GM23338 (cell line): ENCODE results near the gene IGIP. TPM values are rescaled to one million over a fixed set of nuclear protein-coding genes. Genes with fewer than 3 reads are reported as not detected.

ENCODE experiments used
- ATAC-seq: fragments of 200-7000 bp; cut with Tn5 transposase; 3 replicates; pipeline ENCODE4 v1.9.1; 2020
- DNase-seq: peaks from one replicate; pipeline ENCODE4 v3.0.0-alpha.2; 2015; ENCODE audit warnings: low spot score
- H2AFZ ChIP-seq: fragments of 200-600 bp; sonication (generic); 2 replicates; pipeline ENCODE4 v1.8.0; 2016; ENCODE audit warnings: antibody characterized with exemption, mild to moderate bottlenecking, moderate library complexity
- H3F3A ChIP-seq: fragments of 200-600 bp; sonication (generic); replicated peaks from 2 replicates; pipeline ENCODE4 v1.8.0; 2017; ENCODE audit warnings: antibody characterized with exemption, mixed run types, low read depth
- H3K27ac ChIP-seq: fragments of 200-600 bp; sonication (generic); 2 replicates; pipeline ENCODE4 v1.6.1; 2016; ENCODE audit warnings: low read depth
- H3K27me3 ChIP-seq: fragments of 200-600 bp; sonication (generic); 2 replicates; pipeline ENCODE4 v1.8.0; 2016; ENCODE audit warnings: mild to moderate bottlenecking, mixed run types, moderate library complexity; ENCODE audit not compliant: insufficient read depth
- H3K36me3 ChIP-seq: fragments of 200-600 bp; sonication (generic); 2 replicates; pipeline ENCODE4 v1.8.0; 2016; ENCODE audit warnings: mild to moderate bottlenecking; ENCODE audit not compliant: insufficient read depth
- H3K4me1 ChIP-seq: fragments of 200-600 bp; sonication (generic); 2 replicates; pipeline ENCODE4 v1.8.0; 2016; ENCODE audit warnings: mild to moderate bottlenecking, moderate library complexity; ENCODE audit not compliant: insufficient read depth
- H3K4me2 ChIP-seq: fragments of 200-600 bp; sonication (generic); 2 replicates; pipeline ENCODE4 v1.7.1; 2017; ENCODE audit warnings: mixed run types
- H3K4me3 ChIP-seq: fragments of 200-600 bp; sonication (generic); 2 replicates; pipeline ENCODE4 v1.6.1; 2016; ENCODE audit warnings: mixed run types
- H3K79me2 ChIP-seq: fragments of 200-600 bp; sonication (generic); replicated peaks from 2 replicates; pipeline ENCODE4 v1.8.0; 2017; ENCODE audit warnings: mild to moderate bottlenecking; ENCODE audit not compliant: insufficient read depth
- H3K9me2 ChIP-seq: fragments of 200-600 bp; sonication (generic); 2 replicates; pipeline ENCODE4 v1.8.0; 2017; ENCODE audit not compliant: insufficient read depth
- H4K20me1 ChIP-seq: fragments of 200-600 bp; sonication (generic); replicated peaks from 2 replicates; pipeline ENCODE4 v1.8.0; 2017; ENCODE audit warnings: mild to moderate bottlenecking; ENCODE audit not compliant: insufficient read depth
- H3K27ac Mint-ChIP-seq: 2 replicates; pipeline ENCODE4 v1.8.0; 2020; ENCODE audit warnings: inconsistent platforms, mild to moderate bottlenecking, moderate library complexity, mixed read lengths
- H3K27me3 Mint-ChIP-seq: 3 replicates; pipeline ENCODE4 v1.8.0; 2022; ENCODE audit warnings: low read depth, mild to moderate bottlenecking, moderate library complexity, mixed read lengths, inconsistent platforms; ENCODE audit not compliant: insufficient read depth, poor library complexity
- H3K36me3 Mint-ChIP-seq: 3 replicates; pipeline ENCODE4 v1.8.0; 2021; ENCODE audit warnings: low read depth, mild to moderate bottlenecking, inconsistent platforms, moderate library complexity, mixed read lengths
- H3K4me1 Mint-ChIP-seq: 3 replicates; pipeline ENCODE4 v1.8.0; 2020; ENCODE audit warnings: mild to moderate bottlenecking, inconsistent platforms, mixed read lengths
- H3K4me3 Mint-ChIP-seq: 3 replicates; pipeline ENCODE4 v1.8.0; 2021; ENCODE audit warnings: moderate library complexity, mild to moderate bottlenecking, inconsistent platforms, mixed read lengths
- H3K9me3 Mint-ChIP-seq: 3 replicates; pipeline ENCODE4 v1.8.0; 2020; ENCODE audit warnings: moderate library complexity, mild to moderate bottlenecking, inconsistent platforms, mixed read lengths
- CREB1 ChIP-seq: fragments of 250-450 bp; sonication (Bioruptor Pico); IDR thresholded peaks from 2 replicates; pipeline ENCODE4 v1.5.0; 2020; ENCODE audit warnings: low read depth, mild to moderate bottlenecking, moderate library complexity
- CTCF ChIP-seq, 2 experiments: fragments of 200-600 bp in 1 of 2; sonication (generic) in 1 of 2; conservative IDR thresholded peaks; 2 replicates each; pipeline versions ENCODE4 v1.5.1 to v1.6.1; 2016 to 2017; ENCODE audit warnings: antibody characterized with exemption in 2 of 2, low read depth in 2 of 2, mild to moderate bottlenecking in 2 of 2, moderate library complexity in 1 of 2
- ETS1 ChIP-seq: IDR thresholded peaks from 2 replicates; pipeline ENCODE4 v1.6.1; 2016; ENCODE audit warnings: antibody characterized with exemption
- EZH2 ChIP-seq: fragments of 200-600 bp; sonication (generic); IDR thresholded peaks from one replicate; pipeline ENCODE4 v1.8.0; 2017; ENCODE audit warnings: antibody characterized with exemption, mild to moderate bottlenecking, low read depth; ENCODE audit not compliant: unreplicated experiment
- EZH2phosphoT487 ChIP-seq: fragments of 200-600 bp; sonication (generic); IDR thresholded peaks from one replicate; pipeline ENCODE4 v1.8.1; 2018; ENCODE audit warnings: antibody characterized with exemption; ENCODE audit not compliant: unreplicated experiment
- JUNB ChIP-seq: IDR thresholded peaks from one replicate; pipeline ENCODE4 v1.6.1; 2016; ENCODE audit warnings: antibody characterized with exemption; ENCODE audit not compliant: unreplicated experiment
- NANOG ChIP-seq: IDR thresholded peaks from 2 replicates; pipeline ENCODE4 v1.6.1; 2016; ENCODE audit warnings: antibody characterized with exemption, borderline replicate concordance
- POLR2AphosphoS5 ChIP-seq: IDR thresholded peaks from 2 replicates; pipeline ENCODE4 v1.6.1; 2016; ENCODE audit warnings: antibody characterized with exemption, low read depth
- STAT1 ChIP-seq: IDR thresholded peaks from one replicate; pipeline ENCODE4 v1.6.1; 2016; ENCODE audit warnings: antibody characterized with exemption; ENCODE audit not compliant: unreplicated experiment
- ZNF114 ChIP-seq: fragments of 250-450 bp; sonication (Bioruptor Pico); IDR thresholded peaks from 2 replicates; pipeline ENCODE4 v1.5.0; 2020; ENCODE audit warnings: mild to moderate bottlenecking, moderate library complexity
- ZNF331 ChIP-seq: fragments of 250-450 bp; sonication (Bioruptor Pico); IDR thresholded peaks from 2 replicates; pipeline ENCODE4 v1.5.0; 2020; ENCODE audit warnings: low read depth, mild to moderate bottlenecking, moderate library complexity
- polyA plus RNA-seq: library from polyadenylated mRNA; unstranded; fragments of >200 nt; fragmentation: Nextera tagmentation; extraction: Ambion mirVana; gene quantifications from 2 replicates; pipeline ENCODE4 v1.2.1, GENCODE V29; 2016
- total RNA-seq: library from RNA; depleted of rRNA; stranded (reverse); fragments of >200 nt; shearing (Covaris generic); gene quantifications from 2 replicates; pipeline ENCODE4 v1.2.3, GENCODE V29; 2014
- TF ChIP-seq, protein P1 (sequence below): IDR thresholded peaks from one replicate; pipeline ENCODE4 v1.6.1; 2018; ENCODE audit warnings: antibody characterized with exemption; ENCODE audit not compliant: unreplicated experiment

IGIP gene
- total and polyA plus RNA-seq, 2 experiments from 2014 or later = 0.21 to 0.38 TPM

DNA sequence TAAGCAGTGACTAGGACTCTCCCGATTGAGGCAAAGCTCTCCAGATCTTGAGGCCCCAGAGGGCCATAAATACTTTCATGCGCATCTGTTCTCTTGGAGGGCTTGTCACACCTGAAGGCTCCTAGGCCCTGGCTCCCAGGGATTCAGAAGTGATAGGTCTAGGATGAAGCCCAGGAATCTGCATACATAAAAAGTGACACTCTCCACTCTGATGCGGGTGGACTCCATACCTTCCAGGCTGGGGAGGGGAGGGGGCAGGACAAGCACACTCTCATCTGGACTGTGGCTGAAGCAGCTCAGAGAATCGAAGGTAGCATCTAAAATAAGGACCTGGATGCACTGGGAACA, 40.2 kb downstream of the IGIP start:
- no peak overlapping the region for H3K4me3 Mint-ChIP-seq
- H3K36me3 ChIP-seq = no peaks in the 10 kb centered on the region
- no peak overlapping the region for H3K27ac Mint-ChIP-seq
- no peaks in the 10 kb centered on the region for H3K4me1 ChIP-seq
- H3K9me3 Mint-ChIP-seq = no peaks in the 10 kb centered on the region
- no peaks in the 10 kb centered on the region for H3K27me3 ChIP-seq
- no peak overlapping the region for H2AFZ ChIP-seq
- no peak for ATAC-seq
- no peaks in the 10 kb centered on the region for H3K9me2 ChIP-seq
- H3K79me2 ChIP-seq = no peaks in the 10 kb centered on the region
- TF ChIP-seq ZNF114 (no peak), STAT1 (no peak), CTCF (conservative IDR thresholded peaks at IDR 0.05; ENCODE audit: low read depth in 2 of 2) (no peak), ETS1 (no peak), JUNB (no peak), POLR2AphosphoS5 (no peak), NANOG (no peak), EZH2phosphoT487 (no peak), EZH2 (no peak)
- TF ChIP-seq, protein P1, sequence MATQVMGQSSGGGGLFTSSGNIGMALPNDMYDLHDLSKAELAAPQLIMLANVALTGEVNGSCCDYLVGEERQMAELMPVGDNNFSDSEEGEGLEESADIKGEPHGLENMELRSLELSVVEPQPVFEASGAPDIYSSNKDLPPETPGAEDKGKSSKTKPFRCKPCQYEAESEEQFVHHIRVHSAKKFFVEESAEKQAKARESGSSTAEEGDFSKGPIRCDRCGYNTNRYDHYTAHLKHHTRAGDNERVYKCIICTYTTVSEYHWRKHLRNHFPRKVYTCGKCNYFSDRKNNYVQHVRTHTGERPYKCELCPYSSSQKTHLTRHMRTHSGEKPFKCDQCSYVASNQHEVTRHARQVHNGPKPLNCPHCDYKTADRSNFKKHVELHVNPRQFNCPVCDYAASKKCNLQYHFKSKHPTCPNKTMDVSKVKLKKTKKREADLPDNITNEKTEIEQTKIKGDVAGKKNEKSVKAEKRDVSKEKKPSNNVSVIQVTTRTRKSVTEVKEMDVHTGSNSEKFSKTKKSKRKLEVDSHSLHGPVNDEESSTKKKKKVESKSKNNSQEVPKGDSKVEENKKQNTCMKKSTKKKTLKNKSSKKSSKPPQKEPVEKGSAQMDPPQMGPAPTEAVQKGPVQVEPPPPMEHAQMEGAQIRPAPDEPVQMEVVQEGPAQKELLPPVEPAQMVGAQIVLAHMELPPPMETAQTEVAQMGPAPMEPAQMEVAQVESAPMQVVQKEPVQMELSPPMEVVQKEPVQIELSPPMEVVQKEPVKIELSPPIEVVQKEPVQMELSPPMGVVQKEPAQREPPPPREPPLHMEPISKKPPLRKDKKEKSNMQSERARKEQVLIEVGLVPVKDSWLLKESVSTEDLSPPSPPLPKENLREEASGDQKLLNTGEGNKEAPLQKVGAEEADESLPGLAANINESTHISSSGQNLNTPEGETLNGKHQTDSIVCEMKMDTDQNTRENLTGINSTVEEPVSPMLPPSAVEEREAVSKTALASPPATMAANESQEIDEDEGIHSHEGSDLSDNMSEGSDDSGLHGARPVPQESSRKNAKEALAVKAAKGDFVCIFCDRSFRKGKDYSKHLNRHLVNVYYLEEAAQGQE = no peak
- no peak for DNase-seq
- H3K36me3 Mint-ChIP-seq = no peaks in the 10 kb centered on the region
- no peaks in the 10 kb centered on the region for H3F3A ChIP-seq
- H3K27ac ChIP-seq = no peak overlapping the region
- H3K4me1 Mint-ChIP-seq = no peaks in the 10 kb centered on the region
- H4K20me1 ChIP-seq = no peaks in the 10 kb centered on the region
- H3K4me3 ChIP-seq = no peak overlapping the region
- H3K27me3 Mint-ChIP-seq = peaks cover 3% of the 10 kb centered on the region
- H3K4me2 ChIP-seq = no peak overlapping the region

DNA sequence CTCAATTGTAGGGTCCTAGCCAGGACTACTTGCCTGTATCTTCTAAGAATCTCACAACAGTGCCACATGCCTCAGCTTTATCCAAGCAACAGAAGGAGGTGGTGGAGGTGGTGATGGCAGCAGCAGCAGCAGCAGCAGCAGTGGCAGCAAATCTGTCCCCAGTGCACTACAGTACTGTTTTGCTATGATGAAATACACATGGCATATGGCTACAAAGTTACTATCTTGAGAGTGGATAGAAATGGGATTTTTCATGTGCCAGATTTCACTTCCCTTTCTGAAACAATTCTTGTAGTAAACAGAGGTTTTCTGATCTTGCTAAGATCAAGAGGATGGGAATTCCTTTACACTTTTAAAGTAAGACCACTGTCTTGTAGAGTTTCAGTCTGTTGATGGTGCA, 41.2 kb downstream of the IGIP start:
- peaks cover 3% of the 10 kb centered on the region for H3K27me3 Mint-ChIP-seq
- no peak overlapping the region for H3K27ac Mint-ChIP-seq
- no peak overlapping the region for H3K4me2 ChIP-seq
- no peaks in the 10 kb centered on the region for H3K4me1 Mint-ChIP-seq
- H3K4me1 ChIP-seq = no peaks in the 10 kb centered on the region
- H3K9me2 ChIP-seq = no peaks in the 10 kb centered on the region
- no peaks in the 10 kb centered on the region for H3K9me3 Mint-ChIP-seq
- no peak overlapping the region for H3K4me3 Mint-ChIP-seq
- no peaks in the 10 kb centered on the region for H3K79me2 ChIP-seq
- DNase-seq (no peak), ATAC-seq (no peak)
- no peaks in the 10 kb centered on the region for H3K36me3 Mint-ChIP-seq
- no peak overlapping the region for H3K27ac ChIP-seq
- H3K4me3 ChIP-seq = no peak overlapping the region
- no peaks in the 10 kb centered on the region for H3K36me3 ChIP-seq
- no peaks in the 10 kb centered on the region for H3K27me3 ChIP-seq
- no peaks in the 10 kb centered on the region for H3F3A ChIP-seq
- H4K20me1 ChIP-seq = no peaks in the 10 kb centered on the region
- H2AFZ ChIP-seq = no peak overlapping the region
- no peak for TF ChIP-seq NANOG
- TF ChIP-seq CREB1 (CRISPR knock-in tag) = no peak
- TF ChIP-seq ZNF331 (CRISPR knock-in tag) = no peak
